ENCODE data around the gene DSCAML1. TPM values are rescaled to one million over a fixed set of nuclear protein-coding genes. Genes with fewer than 3 reads are reported as not detected.

Gene DSCAML1
- total RNA-seq, 2 donors from 2014 or later, result 0.33 to 1.6 TPM

DNA sequence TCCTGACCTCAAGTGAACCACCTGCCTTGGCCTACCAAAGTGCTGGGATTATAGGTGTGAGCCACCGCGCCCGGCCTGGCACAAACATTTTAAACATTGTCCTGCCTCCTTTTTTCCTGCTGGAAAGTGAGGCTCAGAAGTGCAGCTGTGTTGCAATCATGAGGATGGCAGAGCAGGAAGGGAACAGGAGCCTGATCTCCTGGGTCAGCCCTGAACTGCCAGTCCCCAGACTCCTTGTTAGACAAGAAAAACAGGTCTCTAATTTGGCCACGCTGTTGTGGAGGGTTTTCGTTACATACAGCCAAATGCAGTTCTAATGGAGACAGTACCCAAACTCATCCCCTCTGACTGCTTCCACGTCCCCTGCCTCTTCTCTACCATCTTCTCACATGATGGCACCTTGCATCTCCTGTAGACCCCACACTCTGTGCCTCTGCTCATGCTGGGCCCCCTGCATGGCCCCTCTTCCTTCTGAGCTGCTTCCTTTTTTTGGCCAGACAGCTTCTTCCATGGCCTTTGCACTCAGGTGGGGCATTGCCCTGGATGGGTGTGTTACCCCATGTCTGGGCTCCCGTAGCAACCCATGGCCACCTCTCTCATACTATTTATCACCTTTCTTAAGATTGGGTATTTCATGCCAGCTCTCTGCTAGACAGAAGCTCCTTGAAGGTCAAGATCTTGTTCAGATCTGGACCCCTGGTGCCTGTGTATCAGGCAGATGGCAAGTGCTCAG lies 242.2 kb downstream of the DSCAML1 start:
- no peaks in the 10 kb centered on the region for H3K27me3 ChIP-seq
- intact Hi-C loops (cut with DNase I), result no loop called here
- no peak for TF ChIP-seq POLR2A (IDR thresholded peaks at IDR 0.05)
- TF ChIP-seq, protein P1, sequence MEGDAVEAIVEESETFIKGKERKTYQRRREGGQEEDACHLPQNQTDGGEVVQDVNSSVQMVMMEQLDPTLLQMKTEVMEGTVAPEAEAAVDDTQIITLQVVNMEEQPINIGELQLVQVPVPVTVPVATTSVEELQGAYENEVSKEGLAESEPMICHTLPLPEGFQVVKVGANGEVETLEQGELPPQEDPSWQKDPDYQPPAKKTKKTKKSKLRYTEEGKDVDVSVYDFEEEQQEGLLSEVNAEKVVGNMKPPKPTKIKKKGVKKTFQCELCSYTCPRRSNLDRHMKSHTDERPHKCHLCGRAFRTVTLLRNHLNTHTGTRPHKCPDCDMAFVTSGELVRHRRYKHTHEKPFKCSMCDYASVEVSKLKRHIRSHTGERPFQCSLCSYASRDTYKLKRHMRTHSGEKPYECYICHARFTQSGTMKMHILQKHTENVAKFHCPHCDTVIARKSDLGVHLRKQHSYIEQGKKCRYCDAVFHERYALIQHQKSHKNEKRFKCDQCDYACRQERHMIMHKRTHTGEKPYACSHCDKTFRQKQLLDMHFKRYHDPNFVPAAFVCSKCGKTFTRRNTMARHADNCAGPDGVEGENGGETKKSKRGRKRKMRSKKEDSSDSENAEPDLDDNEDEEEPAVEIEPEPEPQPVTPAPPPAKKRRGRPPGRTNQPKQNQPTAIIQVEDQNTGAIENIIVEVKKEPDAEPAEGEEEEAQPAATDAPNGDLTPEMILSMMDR (IDR thresholded peaks at IDR 0.05), result no peak
- no peaks in the 10 kb centered on the region for H3K36me3 ChIP-seq (replicated peaks in 1 of 2; ENCODE audit: insufficient read depth in 1 of 2, low read depth in 2 of 2)
- H3K9me3 ChIP-seq, result no peaks in the 10 kb centered on the region
- no peak overlapping the region for H3K27ac ChIP-seq
- H3K4me3 ChIP-seq, result no peak overlapping the region
- ATAC-seq (no peak), DNase-seq (no peak)
- 73 to 74% methylated on average over 7 of the region's 7 CpGs for WGBS, 2 donors
- H3K4me1 ChIP-seq, result no peaks in the 10 kb centered on the region

DNA sequence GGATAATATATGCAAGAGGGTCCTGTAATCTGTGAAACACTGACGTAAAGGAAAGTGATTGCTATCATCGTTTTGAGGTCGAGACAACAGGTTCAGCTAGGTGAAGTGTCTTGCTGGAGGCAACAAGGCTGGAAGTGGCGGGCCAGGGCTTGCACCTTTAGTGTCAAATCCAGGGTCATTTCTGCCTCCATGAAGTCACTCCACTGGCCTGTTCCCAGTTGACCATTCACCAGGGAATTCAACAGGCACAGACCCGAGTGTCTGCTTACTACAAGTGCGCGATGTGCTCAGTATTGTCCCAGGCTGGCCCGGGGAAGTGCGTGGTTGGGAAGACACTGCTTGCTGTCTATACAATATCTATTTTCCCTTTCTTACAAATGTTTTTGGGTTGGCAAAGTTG lies 244.4 kb downstream of the DSCAML1 start:
- H3K27ac ChIP-seq, result no peak overlapping the region
- H3K27me3 ChIP-seq, result no peaks in the 10 kb centered on the region
- no peaks in the 10 kb centered on the region for H3K9me3 ChIP-seq
- 80 to 87% methylated on average over 9 of the region's 9 CpGs for WGBS, 2 donors
- no peaks in the 10 kb centered on the region for H3K36me3 ChIP-seq (replicated peaks in 1 of 2; ENCODE audit: insufficient read depth in 1 of 2, low read depth in 2 of 2)
- H3K4me1 ChIP-seq, result no peaks in the 10 kb centered on the region
- intact Hi-C loops (cut with DNase I), result no loop called here
- ATAC-seq (no peak), DNase-seq (no peak)
- H3K4me3 ChIP-seq, result no peak overlapping the region
- TF ChIP-seq, protein P1 (IDR thresholded peaks at IDR 0.05), result no peak

DNA sequence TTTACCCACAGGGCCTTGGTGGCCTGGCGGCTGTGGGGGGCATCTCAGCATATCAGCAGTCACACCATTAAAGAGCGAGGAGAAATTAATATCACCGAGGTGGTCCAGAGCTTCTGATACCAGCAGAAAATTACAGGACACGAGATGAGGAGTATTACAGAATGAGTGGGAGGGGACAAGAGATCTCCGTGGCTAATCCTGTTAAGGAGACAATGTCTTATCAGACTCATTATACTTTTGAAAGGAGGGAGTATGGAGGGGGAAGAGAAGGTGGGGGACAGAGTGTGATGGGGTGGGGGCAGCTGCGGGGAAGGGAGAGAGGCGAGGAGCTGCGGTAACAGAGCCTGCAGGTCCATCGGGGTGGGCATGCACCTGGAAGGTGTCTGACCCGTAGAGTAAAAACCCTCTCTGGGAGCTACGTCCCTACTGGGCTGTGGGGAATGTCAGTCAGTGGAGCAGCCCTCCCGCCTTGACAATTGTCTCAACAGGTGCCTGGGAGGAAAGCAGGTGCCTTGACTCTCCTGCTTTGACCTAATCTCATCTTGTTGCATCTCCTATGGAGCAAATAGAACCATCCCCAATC lies 245.2 kb downstream of the DSCAML1 start:
- intact Hi-C loops (cut with DNase I), result no loop called here
- DNase-seq, result no peak
- no peaks in the 10 kb centered on the region for H3K4me1 ChIP-seq
- no peak for ATAC-seq
- H3K4me3 ChIP-seq, result no peak overlapping the region
- no peaks in the 10 kb centered on the region for H3K36me3 ChIP-seq (replicated peaks in 1 of 2; ENCODE audit: insufficient read depth in 1 of 2, low read depth in 2 of 2)
- H3K27me3 ChIP-seq, result no peaks in the 10 kb centered on the region
- no peak overlapping the region for H3K27ac ChIP-seq
- H3K9me3 ChIP-seq, result no peaks in the 10 kb centered on the region
- WGBS, 2 donors, result 43 to 49% methylated on average over 12 of the region's 12 CpGs
- TF ChIP-seq POLR2A (IDR thresholded peaks at IDR 0.05), result no peak
- TF ChIP-seq, protein P1 (IDR thresholded peaks at IDR 0.05), result no peak

DNA sequence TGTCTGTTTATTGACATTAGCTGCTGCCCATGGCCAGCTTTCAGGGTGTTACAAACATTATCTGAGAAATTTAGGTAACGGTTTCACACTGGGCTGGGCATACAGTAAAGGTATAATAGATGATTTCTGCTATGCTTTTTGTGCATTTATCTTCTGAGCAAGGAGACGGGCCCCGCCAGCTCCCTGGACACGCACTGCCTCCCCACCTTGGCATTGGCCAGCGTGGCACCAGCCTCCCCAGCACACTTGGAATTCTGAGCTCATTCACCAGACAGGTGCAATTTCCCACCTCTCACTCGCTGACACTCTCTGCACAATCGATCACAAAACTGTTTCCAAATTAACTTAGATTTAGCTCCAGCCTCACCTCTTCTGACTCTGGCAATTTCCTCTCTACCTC lies 246.6 kb downstream of the DSCAML1 start:
- Histone ChIP-seq H3K9me3 (no peaks in the 10 kb centered on the region), H3K4me3 (no peak overlapping the region), H3K4me1 (no peaks in the 10 kb centered on the region), H3K27ac (no peak overlapping the region), H3K27me3 (no peaks in the 10 kb centered on the region), H3K36me3 (replicated peaks in 1 of 2; ENCODE audit: insufficient read depth in 1 of 2, low read depth in 2 of 2) (no peaks in the 10 kb centered on the region)
- intact Hi-C loops (cut with DNase I), result no loop called here
- WGBS, 2 donors, result 55 to 71% methylated on average over 7 of the region's 7 CpGs
- TF ChIP-seq POLR2A (IDR thresholded peaks at IDR 0.05), result no peak
- TF ChIP-seq, protein P1 (IDR thresholded peaks at IDR 0.05), result no peak
- ATAC-seq, result no peak
- no peak for DNase-seq

DNA sequence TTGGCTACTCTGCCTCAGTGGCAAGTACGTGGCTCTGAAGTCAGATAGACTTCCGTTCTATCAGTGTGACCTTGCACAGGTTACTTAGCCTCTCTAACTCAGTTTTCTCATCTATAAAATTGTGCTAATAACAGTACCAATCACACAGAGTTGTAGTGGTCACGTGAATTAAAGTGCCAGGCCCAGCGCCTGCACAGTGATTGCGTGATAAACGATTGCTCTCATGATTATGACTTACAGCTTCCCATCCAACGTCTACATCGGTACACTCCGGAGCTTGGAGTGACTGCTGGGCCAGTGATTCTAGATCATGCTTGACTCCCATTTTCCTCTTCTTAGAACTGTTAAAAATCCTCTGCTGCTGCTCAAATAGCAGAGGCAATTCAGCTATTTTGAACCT lies 247.6 kb downstream of the DSCAML1 start:
- Histone ChIP-seq H3K4me3 (no peak overlapping the region), H3K9me3 (no peaks in the 10 kb centered on the region), H3K4me1 (no peaks in the 10 kb centered on the region), H3K36me3 (replicated peaks in 1 of 2; ENCODE audit: insufficient read depth in 1 of 2, low read depth in 2 of 2) (no peaks in the 10 kb centered on the region), H3K27ac (no peak overlapping the region), H3K27me3 (no peaks in the 10 kb centered on the region)
- no peak for ATAC-seq
- WGBS, 2 donors, result 81 to 86% methylated on average over 9 of the region's 9 CpGs
- intact Hi-C loops (cut with DNase I), result no loop called here
- DNase-seq, result no peak
- no peak for TF ChIP-seq POLR2A (IDR thresholded peaks at IDR 0.05)
- TF ChIP-seq, protein P1 (IDR thresholded peaks at IDR 0.05), result no peak
